CD4-positive, alpha-beta memory T cell (primary cell): ENCODE data around the gene PTF1A. TPM values are rescaled to one million over a fixed set of nuclear protein-coding genes. Genes with fewer than 3 reads are reported as not detected.

Source experiments
- CTCF ChIA-PET: fragments of 350-600 bp; sonication (Branson Sonifier 250); formaldehyde crosslinking; loops from one replicate; lab custom pipeline; 2021; ENCODE audit warnings: inconsistent platforms; ENCODE audit not compliant: partially characterized antibody; lab: Charles Lee
- POLR2A ChIA-PET: fragments of 350-600 bp; sonication (Branson Sonifier 250); formaldehyde crosslinking; loops from one replicate; lab custom pipeline; 2021; ENCODE audit not compliant: partially characterized antibody; lab: Charles Lee
- DNase-seq, 5 donors: peaks; one replicate each; pipeline versions ENCODE4 v3.0.0 to v3.0.0-alpha.2; 2020 to 2022; ENCODE audit warnings: mixed read lengths in 1 of 5
- H3K27ac ChIP-seq: one replicate; pipeline ENCODE4 v1.7.0; 2013; ENCODE audit warnings: low read depth, low read length
- H3K27me3 ChIP-seq: 2 replicates; pipeline ENCODE4 v1.7.0; 2013; ENCODE audit warnings: mild to moderate bottlenecking, low read length, moderate library complexity; ENCODE audit not compliant: insufficient read depth
- H3K36me3 ChIP-seq: 2 replicates; pipeline ENCODE4 v1.7.0; 2013; ENCODE audit warnings: mild to moderate bottlenecking, low read length, moderate library complexity; ENCODE audit not compliant: insufficient read depth
- H3K4me1 ChIP-seq: 2 replicates; pipeline ENCODE4 v1.7.0; 2013; ENCODE audit warnings: mild to moderate bottlenecking, low read length, moderate library complexity; ENCODE audit not compliant: insufficient read depth
- H3K4me3 ChIP-seq, 2 donors: one replicate each; pipeline ENCODE4 v1.7.0; 2013; ENCODE audit warnings: low read length in 2 of 2, mild to moderate bottlenecking in 1 of 2
- H3K9me3 ChIP-seq, 2 donors: one replicate each; pipeline ENCODE4 v1.7.0; 2013; ENCODE audit warnings: low read length in 2 of 2, control low read depth in 1 of 2; ENCODE audit not compliant: control insufficient read depth in 1 of 2
- H3K27ac Mint-ChIP-seq, 7 donors: one replicate each; pipeline ENCODE4 v1.8.0; 2020 to 2021; ENCODE audit warnings: mixed read lengths in 7 of 7, mild to moderate bottlenecking in 6 of 7, inconsistent platforms in 3 of 7, moderate library complexity in 3 of 7
- H3K27me3 Mint-ChIP-seq, 2 donors: one replicate each; pipeline ENCODE4 v1.8.0; 2020 to 2021; ENCODE audit warnings: mixed read lengths in 2 of 2
- H3K36me3 Mint-ChIP-seq, 2 donors: one replicate each; pipeline ENCODE4 v1.8.0; 2020 to 2021; ENCODE audit warnings: mixed read lengths in 2 of 2, inconsistent platforms in 1 of 2, mild to moderate bottlenecking in 1 of 2
- H3K4me1 Mint-ChIP-seq, 4 donors: one replicate each; pipeline ENCODE4 v1.8.0; 2020 to 2021; ENCODE audit warnings: mixed read lengths in 4 of 4, mild to moderate bottlenecking in 1 of 4
- H3K4me3 Mint-ChIP-seq, 8 donors: one replicate each; pipeline ENCODE4 v1.8.0; 2020 to 2021; ENCODE audit warnings: mixed read lengths in 8 of 8, mild to moderate bottlenecking in 7 of 8, moderate library complexity in 6 of 8, inconsistent platforms in 3 of 8
- H3K9me3 Mint-ChIP-seq, 8 donors: one replicate each; pipeline ENCODE4 v1.8.0; 2020 to 2021; ENCODE audit warnings: mixed read lengths in 8 of 8, mild to moderate bottlenecking in 5 of 8, inconsistent platforms in 3 of 8, moderate library complexity in 1 of 8
- intact Hi-C: fragments of 100-400 bp; cut with micrococcal nuclease; formaldehyde crosslinking; loops from one replicate; pipeline ENCODE4 v1.15.1; 2023
- polyA plus RNA-seq, 2 donors: library from polyadenylated mRNA; unstranded; fragments of 300-500 nt; fragmentation: Illumina TruSeq; gene quantifications; one replicate each; pipeline ENCODE4 v1.2.3, GENCODE V29; 2021
- total RNA-seq, 2 experiments: library from RNA; stranded (reverse); gene quantifications; one replicate each; pipeline ENCODE4 v1.2.3, GENCODE V29; 2021

Gene PTF1A
- total and polyA plus RNA-seq, 4 experiments from 2014 or later = not detected

DNA sequence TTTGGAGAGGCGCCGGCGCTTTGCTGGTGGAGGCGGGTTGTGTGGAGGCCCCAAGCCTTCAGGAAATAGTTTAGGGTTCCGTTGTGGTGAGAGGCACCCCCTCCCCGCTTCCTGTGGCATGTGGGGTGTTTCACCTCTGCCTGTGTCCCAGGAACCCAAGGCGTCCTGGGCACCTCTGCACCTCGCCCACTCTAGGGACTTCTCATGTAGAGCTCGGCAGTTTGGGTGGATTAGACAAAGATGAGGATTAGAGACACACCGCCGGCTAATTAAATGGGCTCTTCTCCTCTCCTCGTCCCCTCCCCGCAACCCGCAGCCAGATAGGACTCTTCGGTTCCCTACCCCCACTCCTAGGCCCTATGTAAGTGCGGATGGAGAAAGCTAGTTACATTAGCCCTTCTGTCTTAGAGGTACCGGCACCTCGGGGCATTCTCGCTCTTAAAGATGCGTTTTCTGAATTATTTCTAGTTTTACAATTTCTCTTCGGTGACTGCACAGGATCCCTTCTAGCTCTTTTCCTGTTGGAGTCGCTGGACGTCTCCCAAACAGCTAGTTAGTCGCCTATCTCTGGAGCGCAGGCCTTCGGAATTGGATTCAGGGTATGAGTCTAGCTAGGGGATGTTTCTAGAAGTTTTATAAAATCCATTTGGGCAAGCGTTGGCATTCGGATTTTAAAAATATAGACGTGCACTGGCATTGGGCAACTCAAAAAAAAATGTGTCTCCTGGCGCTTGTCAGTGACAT lies 7.8 kb downstream of the PTF1A start:
- intact Hi-C loops = no loop called here
- Mint-ChIP-seq H3K27me3 (peaks cover 60 to 71% of the 10 kb centered on the region in 2 donors), H3K4me1 (peaks cover 0 to 12% (median 1%) of the 10 kb centered on the region in 4 donors), H3K36me3 (no peaks in the 10 kb centered on the region), H3K27ac (no peak overlapping the region), H3K4me3 (peak overlapping the region in 2 of 8 donors; percentile 8 to 24), H3K9me3 (no peaks in the 10 kb centered on the region)
- Histone ChIP-seq H3K27ac (no peak overlapping the region), H3K9me3 (no peaks in the 10 kb centered on the region), H3K27me3 (peaks cover 11% of the 10 kb centered on the region), H3K36me3 (no peaks in the 10 kb centered on the region), H3K4me1 (no peaks in the 10 kb centered on the region), H3K4me3 (no peak overlapping the region)
- POLR2A ChIA-PET = no interaction called here
- no peak for DNase-seq
- CTCF ChIA-PET = no interaction called here

DNA sequence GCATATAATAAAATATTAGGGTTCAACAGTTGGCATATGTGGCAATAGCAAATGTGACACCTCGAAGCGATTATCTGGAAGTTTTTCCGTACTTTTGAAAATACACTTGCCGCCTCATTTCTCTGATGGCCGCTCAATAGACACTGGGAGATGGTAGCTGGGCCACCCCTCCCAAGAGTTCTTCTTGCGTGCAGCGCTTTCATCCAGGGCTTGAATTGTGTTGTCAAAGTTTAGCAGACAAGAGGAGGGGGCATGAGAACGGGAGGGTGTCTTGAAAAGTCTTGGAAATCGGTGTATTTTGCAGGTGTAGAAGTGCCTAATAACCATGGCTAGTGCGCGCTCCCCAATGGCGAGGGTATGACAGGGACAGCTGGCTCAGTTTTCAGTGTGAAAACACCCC lies 8.5 kb downstream of the PTF1A start:
- H3K4me1 ChIP-seq = no peaks in the 10 kb centered on the region
- peaks cover 57 to 67% of the 10 kb centered on the region in 2 donors for H3K27me3 Mint-ChIP-seq
- ChIA-PET CTCF (no interaction called here), POLR2A (no interaction called here)
- H3K27ac ChIP-seq = no peak overlapping the region
- no peaks in the 10 kb centered on the region for H3K9me3 Mint-ChIP-seq
- H3K9me3 ChIP-seq = no peaks in the 10 kb centered on the region
- no peaks in the 10 kb centered on the region for H3K36me3 ChIP-seq
- no peak overlapping the region for H3K4me3 ChIP-seq
- no peak for DNase-seq
- peaks cover 0 to 12% (median 1%) of the 10 kb centered on the region in 4 donors for H3K4me1 Mint-ChIP-seq
- peaks cover 11% of the 10 kb centered on the region for H3K27me3 ChIP-seq
- H3K36me3 Mint-ChIP-seq = no peaks in the 10 kb centered on the region
- H3K27ac Mint-ChIP-seq = no peak overlapping the region
- intact Hi-C loops = no loop called here
- H3K4me3 Mint-ChIP-seq = no peak overlapping the region

DNA sequence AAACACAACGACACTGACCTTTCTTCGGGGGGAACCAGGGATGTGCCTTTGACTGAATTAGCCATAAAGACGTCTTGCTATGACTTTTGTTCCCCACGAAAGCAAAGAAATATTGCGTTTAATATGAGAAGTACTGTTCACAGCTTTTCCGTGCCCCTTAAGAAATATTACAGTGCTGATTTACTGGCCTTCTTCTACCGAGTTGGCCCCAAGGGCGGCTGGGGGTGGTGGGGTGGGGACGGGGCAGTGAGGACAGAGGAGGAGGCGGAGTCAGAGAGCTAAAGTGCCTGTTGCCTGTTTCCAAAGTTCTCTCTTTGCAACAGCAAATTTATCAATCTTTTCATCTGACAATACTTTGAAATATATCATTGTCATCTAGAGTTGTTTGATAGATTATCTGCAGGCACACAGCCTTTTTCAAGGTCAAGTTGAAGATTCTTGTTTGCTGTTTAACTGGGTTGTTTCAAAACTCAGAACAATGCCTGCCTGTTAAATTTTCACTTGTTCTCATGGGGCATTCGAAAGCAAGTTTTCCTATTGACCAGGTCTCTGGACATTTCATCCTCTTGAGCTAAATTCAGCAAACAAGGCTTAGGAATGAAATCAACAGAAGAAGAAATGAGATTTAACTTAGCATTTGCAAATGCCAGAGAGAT lies 9.0 kb downstream of the PTF1A start:
- no peaks in the 10 kb centered on the region for H3K4me1 ChIP-seq
- no peaks in the 10 kb centered on the region for H3K36me3 Mint-ChIP-seq
- H3K9me3 ChIP-seq = no peaks in the 10 kb centered on the region
- no peak overlapping the region for H3K4me3 ChIP-seq
- intact Hi-C loops = no loop called here
- H3K27ac ChIP-seq = no peak overlapping the region
- POLR2A ChIA-PET = no interaction called here
- no peak overlapping the region for H3K4me3 Mint-ChIP-seq
- CTCF ChIA-PET = no interaction called here
- H3K9me3 Mint-ChIP-seq = no peaks in the 10 kb centered on the region
- peaks cover 0 to 12% (median 1%) of the 10 kb centered on the region in 4 donors for H3K4me1 Mint-ChIP-seq
- H3K36me3 ChIP-seq = no peaks in the 10 kb centered on the region
- H3K27me3 ChIP-seq = peaks cover 11% of the 10 kb centered on the region
- no peak overlapping the region for H3K27ac Mint-ChIP-seq
- H3K27me3 Mint-ChIP-seq = peaks cover 53 to 64% of the 10 kb centered on the region in 2 donors
- DNase-seq = no peak

DNA sequence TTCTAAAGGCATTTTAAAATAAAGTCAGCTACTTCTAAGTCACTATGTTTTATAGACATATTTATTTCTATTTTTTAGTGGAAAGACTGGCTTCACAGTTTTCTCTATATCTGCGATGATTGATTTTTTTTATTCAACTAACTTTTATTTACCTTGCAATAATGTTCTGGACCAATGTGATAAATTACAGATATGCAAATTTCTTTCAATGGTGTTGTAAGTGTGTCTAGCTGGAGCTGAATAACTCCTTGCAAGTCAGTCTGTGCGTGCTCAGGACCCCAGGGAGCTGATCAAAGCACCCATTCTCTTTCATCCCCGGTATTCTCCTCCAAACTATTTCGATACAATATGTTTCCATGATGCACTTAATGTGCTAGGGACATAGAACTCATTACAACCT lies 9.7 kb downstream of the PTF1A start:
- POLR2A ChIA-PET = no interaction called here
- Histone ChIP-seq H3K36me3 (no peaks in the 10 kb centered on the region), H3K27me3 (peaks cover 4% of the 10 kb centered on the region), H3K4me1 (no peaks in the 10 kb centered on the region), H3K27ac (no peak overlapping the region), H3K4me3 (no peak overlapping the region), H3K9me3 (no peaks in the 10 kb centered on the region)
- DNase-seq = no peak
- CTCF ChIA-PET = no interaction called here
- Mint-ChIP-seq H3K27me3 (peaks cover 46 to 57% of the 10 kb centered on the region in 2 donors), H3K36me3 (no peaks in the 10 kb centered on the region), H3K4me1 (peaks cover 0 to 12% (median 1%) of the 10 kb centered on the region in 4 donors), H3K9me3 (no peaks in the 10 kb centered on the region), H3K27ac (no peak overlapping the region), H3K4me3 (no peak overlapping the region)
- intact Hi-C loops = no loop called here

DNA sequence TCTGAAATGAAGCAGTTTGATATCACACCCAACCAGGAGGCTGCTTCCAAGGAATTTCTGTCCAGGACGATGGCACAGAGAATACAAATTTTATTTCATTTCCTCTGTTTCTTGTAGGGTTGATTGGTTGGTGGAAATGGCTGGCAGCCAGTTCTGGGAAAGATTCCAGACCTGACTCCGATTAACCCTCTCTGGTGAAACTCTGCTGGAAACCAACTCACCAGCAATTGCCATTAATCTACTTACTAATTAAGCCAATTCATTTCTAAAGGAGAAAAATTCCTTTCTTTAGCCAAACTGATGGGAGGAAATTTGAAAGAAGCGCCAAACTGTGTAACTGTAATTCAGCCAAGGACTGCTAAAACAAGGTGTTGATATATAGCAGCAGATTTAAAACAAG lies 10.7 kb downstream of the PTF1A start:
- Mint-ChIP-seq H3K36me3 (no peaks in the 10 kb centered on the region), H3K9me3 (no peaks in the 10 kb centered on the region), H3K27ac (no peak overlapping the region), H3K4me1 (peaks cover 0 to 12% (median 1%) of the 10 kb centered on the region in 4 donors), H3K27me3 (peaks cover 44 to 55% of the 10 kb centered on the region in 2 donors), H3K4me3 (no peak overlapping the region)
- no peak for DNase-seq
- H3K27ac ChIP-seq = no peak overlapping the region
- POLR2A ChIA-PET = no interaction called here
- CTCF ChIA-PET = no interaction called here
- peaks cover 3% of the 10 kb centered on the region for H3K27me3 ChIP-seq
- H3K36me3 ChIP-seq = no peaks in the 10 kb centered on the region
- H3K9me3 ChIP-seq = no peaks in the 10 kb centered on the region
- no peaks in the 10 kb centered on the region for H3K4me1 ChIP-seq
- no peak overlapping the region for H3K4me3 ChIP-seq
- intact Hi-C loops = no loop called here

DNA sequence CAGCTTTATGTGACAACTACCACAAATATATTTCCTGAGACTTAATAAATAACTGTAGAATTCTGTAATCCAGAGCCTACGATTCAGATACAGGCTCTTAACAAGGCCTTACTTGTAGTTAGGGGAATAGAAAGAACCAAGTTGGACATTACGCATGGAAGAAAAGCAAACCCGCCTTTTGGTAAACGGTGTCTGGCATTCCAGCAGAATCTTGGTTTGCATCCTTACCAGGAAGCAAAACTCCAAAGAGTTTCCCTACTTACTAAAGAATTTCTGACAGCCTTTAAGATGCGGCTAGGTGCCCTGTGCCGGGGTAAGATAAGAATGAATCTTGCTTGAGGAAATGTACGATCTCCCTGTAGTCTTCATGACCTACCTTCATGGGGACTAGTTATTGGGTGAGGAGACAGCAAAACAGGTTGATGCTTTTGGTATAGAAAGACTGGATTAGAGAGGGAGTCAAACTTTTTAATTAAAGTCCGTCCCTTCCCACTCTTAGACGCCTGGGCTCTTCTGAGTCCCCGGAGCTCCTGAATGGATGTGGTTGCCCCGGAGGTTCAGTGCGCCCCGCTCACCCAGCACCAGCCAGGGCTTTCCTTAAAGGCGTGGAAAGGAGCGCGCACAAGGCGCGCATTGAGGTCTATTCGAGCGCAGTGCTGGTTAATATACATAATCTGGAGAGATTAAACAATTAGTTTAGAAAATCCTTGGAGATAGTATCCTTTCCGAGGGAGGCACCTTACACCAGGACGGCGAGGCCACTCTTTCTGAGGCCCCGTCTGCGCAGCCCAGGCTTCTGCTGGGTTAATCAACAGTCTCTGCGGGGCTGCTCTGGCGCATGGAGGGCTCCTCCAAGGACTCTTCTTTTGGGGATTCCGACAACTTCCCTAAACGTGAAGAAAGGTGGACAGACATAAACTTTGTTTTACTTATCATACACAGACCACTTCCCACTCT lies 11.5 kb downstream of the PTF1A start:
- H3K27ac ChIP-seq = no peak overlapping the region
- H3K27me3 Mint-ChIP-seq = peaks cover 37 to 47% of the 10 kb centered on the region in 2 donors
- intact Hi-C loops = no loop called here
- no peaks in the 10 kb centered on the region for H3K36me3 ChIP-seq
- H3K9me3 ChIP-seq = no peaks in the 10 kb centered on the region
- DNase-seq = no peak
- H3K9me3 Mint-ChIP-seq = no peaks in the 10 kb centered on the region
- ChIA-PET CTCF (no interaction called here), POLR2A (no interaction called here)
- H3K4me1 Mint-ChIP-seq = peaks cover 0 to 7% (median under 1%) of the 10 kb centered on the region in 4 donors
- H3K4me3 ChIP-seq = no peak overlapping the region
- peaks cover 3% of the 10 kb centered on the region for H3K27me3 ChIP-seq
- H3K4me3 Mint-ChIP-seq = no peak overlapping the region
- H3K27ac Mint-ChIP-seq = no peak overlapping the region
- no peaks in the 10 kb centered on the region for H3K4me1 ChIP-seq
- no peaks in the 10 kb centered on the region for H3K36me3 Mint-ChIP-seq

DNA sequence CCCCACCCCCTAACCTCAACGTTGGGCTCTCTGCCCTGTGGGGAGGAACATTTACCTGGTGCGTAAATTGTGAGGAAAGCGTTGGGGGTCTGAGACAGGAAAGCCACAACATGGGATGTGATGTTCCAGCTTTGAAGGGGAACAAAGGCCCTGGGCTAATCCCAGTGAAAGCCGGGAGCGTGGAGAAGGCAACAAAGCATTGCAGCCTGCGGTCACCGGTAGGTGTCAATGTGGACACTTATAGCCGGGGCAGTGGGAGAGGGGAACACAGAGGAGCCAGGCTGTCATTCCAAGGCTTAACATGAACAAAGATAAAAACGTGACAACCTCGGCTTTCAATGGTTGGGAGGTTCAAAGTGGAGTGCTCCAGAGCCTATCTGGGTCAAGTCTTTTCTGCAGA lies 12.7 kb downstream of the PTF1A start:
- Histone ChIP-seq H3K9me3 (no peaks in the 10 kb centered on the region), H3K4me1 (no peaks in the 10 kb centered on the region), H3K27me3 (peaks cover 3% of the 10 kb centered on the region), H3K36me3 (no peaks in the 10 kb centered on the region), H3K4me3 (no peak overlapping the region), H3K27ac (no peak overlapping the region)
- H3K4me3 Mint-ChIP-seq = no peak overlapping the region
- no peaks in the 10 kb centered on the region for H3K36me3 Mint-ChIP-seq
- POLR2A ChIA-PET = no interaction called here
- no peaks in the 10 kb centered on the region for H3K9me3 Mint-ChIP-seq
- no peak for DNase-seq
- intact Hi-C loops = no loop called here
- no peak overlapping the region for H3K27ac Mint-ChIP-seq
- CTCF ChIA-PET = no interaction called here
- peaks cover 36 to 46% of the 10 kb centered on the region in 2 donors for H3K27me3 Mint-ChIP-seq
- peaks cover 0 to 4% (median under 1%) of the 10 kb centered on the region in 4 donors for H3K4me1 Mint-ChIP-seq
